Dendritic cell treated with granulocyte-macrophage colony-stimulating factor and Interleukin-4, amounts not matched to agents 40 ng/mL and 50 ng/mL, for 4 days (primary cell): ENCODE data around the gene ATP11B.
A peak's percentile ranks its signal among the peaks of the same experiment; 100 is the strongest.

ENCODE experiments used
- H3K27ac Mint-ChIP-seq: one replicate; pipeline ENCODE4 v1.8.0; 2022; ENCODE audit warnings: mild to moderate bottlenecking, mixed read lengths
- H3K27me3 Mint-ChIP-seq: one replicate; pipeline ENCODE4 v1.8.0; 2022; ENCODE audit warnings: mild to moderate bottlenecking, mixed read lengths
- H3K36me3 Mint-ChIP-seq: one replicate; pipeline ENCODE4 v1.8.0; 2022; ENCODE audit warnings: low read depth, mixed read lengths
- H3K4me1 Mint-ChIP-seq: one replicate; pipeline ENCODE4 v1.8.0; 2022; ENCODE audit warnings: low read depth, mixed read lengths
- H3K4me3 Mint-ChIP-seq: one replicate; pipeline ENCODE4 v1.8.0; 2022; ENCODE audit warnings: mild to moderate bottlenecking, moderate library complexity, mixed read lengths
- H3K9me3 Mint-ChIP-seq: one replicate; pipeline ENCODE4 v1.8.0; 2022; ENCODE audit warnings: mixed read lengths
- intact Hi-C: fragments of 100-400 bp; cut with micrococcal nuclease; formaldehyde crosslinking; loops from one replicate; pipeline ENCODE4 v1.15.0; 2022

ATP11B gene

GRCh38 chr3:182892226-182892625, 98.9 kb downstream of the ATP11B start:
- H3K27ac Mint-ChIP-seq, result peak overlapping the region; percentile 46
- H3K36me3 Mint-ChIP-seq, result peaks cover 60% of the 10 kb centered on the region
- H3K4me1 Mint-ChIP-seq, result peaks cover 9% of the 10 kb centered on the region
- H3K9me3 Mint-ChIP-seq, result no peaks in the 10 kb centered on the region
- no peak overlapping the region for H3K4me3 Mint-ChIP-seq
- intact Hi-C loops, result no loop called here
- no peaks in the 10 kb centered on the region for H3K27me3 Mint-ChIP-seq

- H3K9me3 Mint-ChIP-seq, result no peaks in the 10 kb centered on the region
These were observed 102.3 kb downstream of the ATP11B start for GRCh38 chr3:182895513-182896112.

GRCh38 chr3:182896553-182896952, 103.2 kb downstream of the ATP11B start:
- Mint-ChIP-seq H3K36me3 (peaks cover 45% of the 10 kb centered on the region), H3K27ac (no peak overlapping the region), H3K27me3 (no peaks in the 10 kb centered on the region), H3K4me1 (peaks cover 9% of the 10 kb centered on the region), H3K9me3 (no peaks in the 10 kb centered on the region), H3K4me3 (no peak overlapping the region)
- intact Hi-C loops, result no loop called here

More at GRCh38 chr3:182895513-182896112, 102.3 kb downstream of the ATP11B start:
- no peak overlapping the region for H3K27ac Mint-ChIP-seq
- H3K4me3 Mint-ChIP-seq, result no peak overlapping the region
- no peaks in the 10 kb centered on the region for H3K27me3 Mint-ChIP-seq
- peaks cover 45% of the 10 kb centered on the region for H3K36me3 Mint-ChIP-seq
- intact Hi-C loops, result no loop called here
- H3K4me1 Mint-ChIP-seq, result peaks cover 9% of the 10 kb centered on the region

GRCh38 chr3:182902236-182902635, 108.9 kb downstream of the ATP11B start:
- no peaks in the 10 kb centered on the region for H3K27me3 Mint-ChIP-seq
- H3K27ac Mint-ChIP-seq, result no peak overlapping the region
- no peaks in the 10 kb centered on the region for H3K4me1 Mint-ChIP-seq
- intact Hi-C loops, result no loop called here
- H3K4me3 Mint-ChIP-seq, result no peak overlapping the region
- no peaks in the 10 kb centered on the region for H3K9me3 Mint-ChIP-seq
- H3K36me3 Mint-ChIP-seq, result peaks cover 50% of the 10 kb centered on the region

GRCh38 chr3:182904164-182904563, 110.9 kb downstream of the ATP11B start:
- no peaks in the 10 kb centered on the region for H3K27me3 Mint-ChIP-seq
- no peak overlapping the region for H3K27ac Mint-ChIP-seq
- intact Hi-C loops, result no loop called here
- no peak overlapping the region for H3K4me3 Mint-ChIP-seq
- H3K9me3 Mint-ChIP-seq, result no peaks in the 10 kb centered on the region
- no peaks in the 10 kb centered on the region for H3K4me1 Mint-ChIP-seq
- peaks cover 59% of the 10 kb centered on the region for H3K36me3 Mint-ChIP-seq

- intact Hi-C loops, result no loop called here
These were observed 112.3 kb downstream of the ATP11B start for GRCh38 chr3:182905623-182906022.

GRCh38 chr3:182906036-182906435, 112.7 kb downstream of the ATP11B start:
- peaks cover 60% of the 10 kb centered on the region for H3K36me3 Mint-ChIP-seq
- H3K4me3 Mint-ChIP-seq, result no peak overlapping the region
- no peaks in the 10 kb centered on the region for H3K9me3 Mint-ChIP-seq
- no peak overlapping the region for H3K27ac Mint-ChIP-seq
- intact Hi-C loops, result no loop called here
- no peaks in the 10 kb centered on the region for H3K27me3 Mint-ChIP-seq
- H3K4me1 Mint-ChIP-seq, result no peaks in the 10 kb centered on the region

More at GRCh38 chr3:182905623-182906022, 112.3 kb downstream of the ATP11B start:
- H3K4me1 Mint-ChIP-seq, result no peaks in the 10 kb centered on the region
- H3K4me3 Mint-ChIP-seq, result no peak overlapping the region
- H3K36me3 Mint-ChIP-seq, result peaks cover 58% of the 10 kb centered on the region
- H3K27ac Mint-ChIP-seq, result no peak overlapping the region
- no peaks in the 10 kb centered on the region for H3K27me3 Mint-ChIP-seq
- no peaks in the 10 kb centered on the region for H3K9me3 Mint-ChIP-seq

GRCh38 chr3:182908471-182908870, 115.2 kb downstream of the ATP11B start:
- Mint-ChIP-seq H3K36me3 (peaks cover 68% of the 10 kb centered on the region), H3K27me3 (no peaks in the 10 kb centered on the region), H3K9me3 (no peaks in the 10 kb centered on the region), H3K27ac (no peak overlapping the region), H3K4me1 (no peaks in the 10 kb centered on the region), H3K4me3 (no peak overlapping the region)
- intact Hi-C loops, result no loop called here

GRCh38 chr3:182909318-182910040, 116.2 kb downstream of the ATP11B start:
- intact Hi-C loops, result no loop called here
- no peak overlapping the region for H3K4me3 Mint-ChIP-seq
- H3K27me3 Mint-ChIP-seq, result no peaks in the 10 kb centered on the region
- H3K4me1 Mint-ChIP-seq, result no peaks in the 10 kb centered on the region
- H3K27ac Mint-ChIP-seq, result no peak overlapping the region
- no peaks in the 10 kb centered on the region for H3K9me3 Mint-ChIP-seq
- peaks cover 70% of the 10 kb centered on the region for H3K36me3 Mint-ChIP-seq

- Mint-ChIP-seq H3K27ac (no peak overlapping the region), H3K4me1 (no peaks in the 10 kb centered on the region), H3K36me3 (peaks cover 63% of the 10 kb centered on the region), H3K27me3 (no peaks in the 10 kb centered on the region), H3K9me3 (no peaks in the 10 kb centered on the region), H3K4me3 (no peak overlapping the region)
- intact Hi-C loops, result no loop called here
These were observed 117.9 kb downstream of the ATP11B start for GRCh38 chr3:182910936-182911781.

GRCh38 chr3:182911782-182912111, 118.4 kb downstream of the ATP11B start:
- H3K27ac Mint-ChIP-seq, result no peak overlapping the region

GRCh38 chr3:182912474-182912873, 119.2 kb downstream of the ATP11B start:
- H3K36me3 Mint-ChIP-seq, result peaks cover 54% of the 10 kb centered on the region
- intact Hi-C loops, result no loop called here
- no peak overlapping the region for H3K27ac Mint-ChIP-seq
- no peaks in the 10 kb centered on the region for H3K27me3 Mint-ChIP-seq
- no peak overlapping the region for H3K4me3 Mint-ChIP-seq
- H3K4me1 Mint-ChIP-seq, result no peaks in the 10 kb centered on the region
- no peaks in the 10 kb centered on the region for H3K9me3 Mint-ChIP-seq

More at GRCh38 chr3:182911782-182912111, 118.4 kb downstream of the ATP11B start:
- H3K9me3 Mint-ChIP-seq, result no peaks in the 10 kb centered on the region
- H3K4me1 Mint-ChIP-seq, result no peaks in the 10 kb centered on the region
- H3K36me3 Mint-ChIP-seq, result peaks cover 57% of the 10 kb centered on the region
- intact Hi-C loops, result no loop called here
- H3K27me3 Mint-ChIP-seq, result no peaks in the 10 kb centered on the region
- H3K4me3 Mint-ChIP-seq, result no peak overlapping the region

GRCh38 chr3:182913889-182914288, 120.6 kb downstream of the ATP11B start:
- no peak overlapping the region for H3K27ac Mint-ChIP-seq
- intact Hi-C loops, result no loop called here
- H3K9me3 Mint-ChIP-seq, result no peaks in the 10 kb centered on the region
- no peaks in the 10 kb centered on the region for H3K27me3 Mint-ChIP-seq
- H3K36me3 Mint-ChIP-seq, result peaks cover 49% of the 10 kb centered on the region
- no peak overlapping the region for H3K4me3 Mint-ChIP-seq
- H3K4me1 Mint-ChIP-seq, result no peaks in the 10 kb centered on the region

- H3K27me3 Mint-ChIP-seq, result no peaks in the 10 kb centered on the region
- H3K36me3 Mint-ChIP-seq, result peaks cover 49% of the 10 kb centered on the region
- no peaks in the 10 kb centered on the region for H3K4me1 Mint-ChIP-seq
- H3K4me3 Mint-ChIP-seq, result no peak overlapping the region
- H3K9me3 Mint-ChIP-seq, result no peaks in the 10 kb centered on the region
- intact Hi-C loops, result no loop called here
- H3K27ac Mint-ChIP-seq, result no peak overlapping the region
These were observed 121.0 kb downstream of the ATP11B start for GRCh38 chr3:182914341-182914740.
